Peyer's patch (tissue), 4 donors: Measurements from ENCODE around the gene TLL2. TPM values are rescaled to one million over a fixed set of nuclear protein-coding genes. Genes with fewer than 3 reads are reported as not detected.
A peak's percentile ranks its signal among the peaks of the same experiment; 100 is the strongest.

Experiments
- DNase-seq, 3 donors: peaks; one replicate each; pipeline ENCODE4 v3.0.0-alpha.2; 2017 to 2019
- H3K27ac ChIP-seq, 4 donors: fragments of 200-600 bp; sonication (generic); one replicate each; pipeline ENCODE4 v1.5.1; 2016 to 2019
- H3K27me3 ChIP-seq, 2 donors: fragments of 200-600 bp; sonication (generic); one replicate each; pipeline ENCODE4 v1.5.1; 2019
- H3K36me3 ChIP-seq, 3 donors: fragments of 200-600 bp; sonication (generic); one replicate each; pipeline ENCODE4 v1.5.1; 2016 to 2019
- H3K4me1 ChIP-seq, 4 donors: fragments of 200-600 bp; sonication (generic); one replicate each; pipeline ENCODE4 v1.5.1; 2016 to 2019
- H3K4me3 ChIP-seq, 4 donors: fragments of 200-600 bp; sonication (generic); 1 replicate in 3 of 4; 2 replicates in 1 of 4; pipeline ENCODE4 v1.5.1; 2016 to 2019; ENCODE audit warnings: mild to moderate bottlenecking in 1 of 4
- H3K9me3 ChIP-seq, 4 donors: fragments of 200-600 bp; sonication (generic); one replicate each; pipeline ENCODE4 v1.5.1; 2016 to 2019; ENCODE audit warnings: mild to moderate bottlenecking in 1 of 4
- CTCF ChIP-seq, 6 experiments: fragments of 450-650 bp in 4 of 6; fragments of 200-600 bp in 2 of 6; sonication (generic) in 1 of 6; IDR thresholded peaks; one replicate each; pipeline ENCODE4 v1.5.1; 2017 to 2019; ENCODE audit warnings: antibody characterized with exemption in 6 of 6, mild to moderate bottlenecking in 3 of 6, moderate library complexity in 1 of 6
- POLR2A ChIP-seq, 2 donors: fragments of 450-650 bp; IDR thresholded peaks; one replicate each; pipeline ENCODE4 v1.5.1; 2017; ENCODE audit warnings: antibody characterized with exemption in 2 of 2, mild to moderate bottlenecking in 2 of 2, moderate library complexity in 2 of 2
- total RNA-seq, 4 donors: library from RNA; depleted of rRNA; stranded (reverse); fragments of >200 nt; gene quantifications; one replicate each; pipeline ENCODE4 v1.1.0, GENCODE V29; 2016

Gene TLL2
- total RNA-seq, 4 donors from 2014 or later = 0.27 to 0.83 (median 0.38) TPM; not detected in 1

GRCh38 chr10:96358851-96359540 is 154.7 kb downstream of the TLL2 start, which contains the start of gene OPALIN:
OPALIN (minus strand) TSS chr10:96359002; CDS start chr10:96358896, 106 bp downstream.
- no peak for DNase-seq
- H3K36me3 ChIP-seq = no peaks in the 10 kb centered on the region
- no peaks in the 10 kb centered on the region for H3K27me3 ChIP-seq
- TF ChIP-seq POLR2A (IDR thresholded peaks at IDR 0.05) (no peak), CTCF (IDR thresholded peaks at IDR 0.05) (no peak)
- H3K9me3 ChIP-seq = no peaks in the 10 kb centered on the region
- no peak within 1 kb of the TSS for H3K4me3 ChIP-seq
- H3K27ac ChIP-seq = no peak within 1 kb of the TSS
- H3K4me1 ChIP-seq = no peaks in the 10 kb centered on the region

- TF ChIP-seq CTCF (IDR thresholded peaks at IDR 0.05) = no peak
- no peak for TF ChIP-seq POLR2A (IDR thresholded peaks at IDR 0.05)
- H3K4me1 ChIP-seq = peaks cover 0 to 13% (median 3%) of the 10 kb centered on the region in 4 donors
- no peak overlapping the region for H3K27ac ChIP-seq
- no peak overlapping the region for H3K4me3 ChIP-seq
- H3K27me3 ChIP-seq = no peaks in the 10 kb centered on the region
- no peak for DNase-seq
- no peaks in the 10 kb centered on the region for H3K36me3 ChIP-seq
- H3K9me3 ChIP-seq = no peaks in the 10 kb centered on the region
Measured at GRCh38 chr10:96357038-96357620, 156.6 kb downstream of the TLL2 start.

- Histone ChIP-seq H3K27ac (peak overlapping the region in 2 of 4 donors; percentile 71 to 84), H3K9me3 (no peaks in the 10 kb centered on the region), H3K36me3 (no peaks in the 10 kb centered on the region), H3K4me1 (peaks cover 0 to 16% (median 3%) of the 10 kb centered on the region in 4 donors), H3K27me3 (no peaks in the 10 kb centered on the region), H3K4me3 (no peak overlapping the region)
- TF ChIP-seq CTCF (IDR thresholded peaks at IDR 0.05) = no peak
- no peak for TF ChIP-seq POLR2A (IDR thresholded peaks at IDR 0.05)
- DNase-seq = peak in 2 of 3 donors; percentile 59 to 73
Measured at GRCh38 chr10:96352582-96352981, 161.1 kb downstream of the TLL2 start.

GRCh38 chr10:96352027-96352426 is 161.7 kb downstream of the TLL2 start:
- TF ChIP-seq CTCF (IDR thresholded peaks at IDR 0.05) (peak in 1 of 6 experiments; percentile 2), POLR2A (IDR thresholded peaks at IDR 0.05) (no peak)
- no peak for DNase-seq
- peaks cover 0 to 16% (median 3%) of the 10 kb centered on the region in 4 donors for H3K4me1 ChIP-seq
- H3K4me3 ChIP-seq = no peak overlapping the region
- H3K27ac ChIP-seq = peak overlapping the region in 2 of 4 donors; percentile 71 to 84
- no peaks in the 10 kb centered on the region for H3K9me3 ChIP-seq
- H3K27me3 ChIP-seq = no peaks in the 10 kb centered on the region
- H3K36me3 ChIP-seq = no peaks in the 10 kb centered on the region

- no peaks in the 10 kb centered on the region for H3K27me3 ChIP-seq
- H3K4me1 ChIP-seq = no peaks in the 10 kb centered on the region
- no peak overlapping the region for H3K27ac ChIP-seq
- no peak overlapping the region for H3K4me3 ChIP-seq
- TF ChIP-seq CTCF (IDR thresholded peaks at IDR 0.05) = no peak
- TF ChIP-seq POLR2A (IDR thresholded peaks at IDR 0.05) = no peak
- H3K9me3 ChIP-seq = peaks cover 0 to 5% (median 0%) of the 10 kb centered on the region in 4 donors
- no peak for DNase-seq
- no peaks in the 10 kb centered on the region for H3K36me3 ChIP-seq
Measured at GRCh38 chr10:96346295-96346694, 167.4 kb downstream of the TLL2 start.
